Fibroblast of villous mesenchyme (primary cell): Measurements from ENCODE around the gene TOB2. TPM values are rescaled to one million over a fixed set of nuclear protein-coding genes. Genes with fewer than 3 reads are reported as not detected.

Experiments used
- DNase-seq: peaks from one replicate; pipeline ENCODE4 v3.0.0-alpha.2; 2010; ENCODE audit warnings: low read depth
- H3K4me3 ChIP-seq: 2 replicates; pipeline ENCODE4 v1.5.1; 2011; ENCODE audit warnings: low read depth, mild to moderate bottlenecking, low read length
- CTCF ChIP-seq: IDR thresholded peaks from 2 replicates; pipeline ENCODE4 v1.5.1; 2012; ENCODE audit warnings: low read depth, mild to moderate bottlenecking, low read length; ENCODE audit not compliant: insufficient read depth
- total RNA-seq: library from RNA; depleted of rRNA; stranded (reverse); fragments of >200 nt; gene quantifications from 2 replicates; pipeline ENCODE4 v1.2.3, GENCODE V29; 2012

TOB2 gene
- total RNA-seq, 1 donor = 35.4 TPM

- DNase-seq = peak; percentile 21
- no peak for TF ChIP-seq CTCF
- no peak overlapping the region for H3K4me3 ChIP-seq
Observed at GRCh38 chr22:41425660-41426365, 20.8 kb downstream of the TOB2 start.

- no peak for TF ChIP-seq CTCF
- no peak for DNase-seq
- H3K4me3 ChIP-seq = no peak overlapping the region
Observed at GRCh38 chr22:41418717-41419116, 27.9 kb downstream of the TOB2 start.

DNA sequence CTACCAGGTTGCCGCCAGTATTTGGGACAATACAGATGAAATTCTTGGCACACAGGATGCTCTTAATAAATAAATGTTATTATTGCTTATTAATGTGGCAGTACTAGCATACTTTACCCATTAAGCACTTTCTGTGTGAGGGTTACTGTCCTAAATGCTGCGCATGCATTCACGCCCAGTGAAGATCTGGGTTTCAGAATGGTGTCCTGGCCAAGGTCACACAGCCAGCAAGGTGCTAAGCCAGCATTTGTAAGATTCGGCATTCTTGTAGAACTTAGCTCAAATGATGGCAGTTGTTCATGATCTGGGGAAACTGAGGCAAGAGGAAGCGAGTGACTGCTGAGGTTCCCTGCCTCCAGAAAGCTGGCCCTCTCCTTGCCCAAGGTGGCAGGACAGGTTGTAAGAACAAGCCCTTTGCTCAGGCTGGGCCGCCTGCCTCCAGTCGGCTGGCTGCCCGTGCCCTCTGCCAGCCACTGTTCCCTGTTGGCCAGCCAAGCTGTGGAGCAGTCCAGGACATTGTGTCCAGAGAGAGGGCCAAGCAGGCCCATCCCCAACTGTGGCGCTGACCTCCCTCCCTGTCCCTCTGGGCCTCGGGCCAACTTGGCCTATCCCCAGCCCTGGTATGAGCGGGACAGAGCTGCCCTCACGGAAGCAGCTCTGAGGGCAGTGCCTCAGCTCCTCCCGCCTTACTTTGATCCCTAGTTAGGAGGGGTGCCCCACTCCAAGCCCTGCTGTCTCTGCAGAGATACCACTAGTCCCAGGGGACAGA lies 28.8 kb downstream of the TOB2 start:
- TF ChIP-seq CTCF = no peak
- no peak for DNase-seq
- no peak overlapping the region for H3K4me3 ChIP-seq

DNA sequence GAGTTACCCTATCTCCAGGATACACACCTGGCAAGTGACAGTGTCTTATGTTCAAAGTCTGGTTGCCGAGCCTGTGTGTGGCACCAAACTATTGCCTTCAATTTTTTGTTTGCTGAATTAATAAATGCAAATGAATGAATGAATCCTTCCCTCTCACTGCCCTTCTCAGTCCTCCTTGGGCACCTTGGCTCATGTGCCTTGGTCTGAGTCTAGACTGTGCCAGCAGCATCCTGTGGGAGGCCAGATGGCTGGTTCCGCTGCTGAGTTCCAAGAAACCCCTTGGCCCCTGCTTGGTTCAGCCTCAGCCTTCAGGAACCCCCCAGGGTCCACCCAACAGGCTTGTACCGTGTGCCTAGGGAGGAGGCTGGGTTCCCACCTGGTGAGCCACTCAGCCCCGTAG lies 31.0 kb downstream of the TOB2 start:
- H3K4me3 ChIP-seq = no peak overlapping the region
- DNase-seq = no peak
- no peak for TF ChIP-seq CTCF

DNA sequence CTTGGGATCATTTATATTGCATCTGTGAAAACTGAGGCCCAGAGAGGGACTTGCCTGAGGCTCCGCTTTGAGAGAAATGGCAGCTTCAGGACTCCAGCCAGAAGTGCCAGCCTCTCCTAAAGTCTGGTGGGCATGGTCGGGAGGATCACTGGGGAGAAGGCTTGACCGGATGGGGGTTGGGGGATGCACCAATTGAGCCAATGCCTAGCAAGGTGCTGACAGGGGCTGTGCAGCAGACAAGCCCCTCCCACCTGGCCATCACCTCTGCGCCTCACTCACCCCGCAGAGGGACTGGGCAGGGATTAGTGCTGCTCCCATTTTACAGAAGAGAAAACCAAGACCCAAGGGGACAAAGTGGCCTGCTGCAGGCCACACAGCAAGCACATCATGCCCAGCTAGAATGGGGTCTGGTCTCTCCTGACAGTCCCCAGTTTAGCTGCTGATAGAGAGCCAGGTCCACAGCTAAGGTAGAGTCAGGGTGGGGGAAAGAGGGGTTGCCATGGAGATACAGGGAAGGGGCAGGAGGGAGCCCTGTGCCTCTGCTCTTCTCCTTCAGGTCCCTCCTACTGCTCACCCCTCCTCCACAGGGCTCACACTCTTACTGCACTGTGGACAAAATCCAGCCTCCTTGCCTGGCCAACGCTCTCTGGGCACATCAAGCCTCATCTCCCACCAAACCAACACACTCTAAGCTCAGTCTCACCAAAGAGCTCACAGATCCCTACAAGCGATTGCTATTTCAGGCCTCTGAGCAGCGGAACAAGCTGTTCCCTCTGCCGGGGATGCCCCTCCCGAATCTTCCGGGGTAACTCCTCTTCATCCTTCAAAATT lies 35.4 kb downstream of the TOB2 start:
- no peak overlapping the region for H3K4me3 ChIP-seq
- TF ChIP-seq CTCF = no peak
- no peak for DNase-seq

DNA sequence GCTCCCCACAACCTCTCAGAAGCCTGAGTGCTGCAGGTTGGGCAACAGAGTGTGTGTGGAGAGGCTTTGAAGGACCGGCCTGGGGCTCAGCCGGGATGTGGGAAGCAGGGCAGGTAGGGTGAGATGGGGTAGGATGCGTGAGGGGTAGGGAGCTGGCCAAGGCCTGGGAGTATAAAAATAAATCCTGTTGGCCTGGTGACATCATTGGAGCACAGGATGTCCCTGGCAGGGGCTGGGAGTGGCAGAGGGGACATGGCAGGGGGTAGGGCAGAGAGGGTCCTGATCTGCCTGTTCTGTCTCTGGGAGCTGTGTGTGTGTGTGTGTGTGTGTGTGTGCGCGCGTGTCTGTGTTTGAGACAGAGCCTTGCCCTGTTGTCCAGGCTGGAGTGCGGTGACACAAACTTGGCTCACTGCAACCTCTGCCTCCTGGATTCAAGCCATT lies 36.3 kb downstream of the TOB2 start:
- no peak for TF ChIP-seq CTCF
- no peak for DNase-seq
- H3K4me3 ChIP-seq = no peak overlapping the region
